Right atrium auricular region (tissue), 2 donors: ENCODE measurements around the gene CFAP161. TPM values are rescaled to one million over a fixed set of nuclear protein-coding genes. Genes with fewer than 3 reads are reported as not detected.

ENCODE experiments used
- DNase-seq: peaks from one replicate; pipeline ENCODE4 v3.0.0-alpha.2; 2019; ENCODE audit warnings: low spot score
- H3K27ac ChIP-seq, 2 donors: fragments of 200-600 bp; sonication (generic); 1 replicate in 1 of 2; 2 replicates in 1 of 2; pipeline ENCODE4 v1.5.1; 2016 to 2019
- H3K27me3 ChIP-seq, 2 donors: fragments of 200-600 bp; sonication (generic); one replicate each; pipeline versions ENCODE4 v1.5.1 to v1.6.0; 2017 to 2019
- H3K36me3 ChIP-seq: fragments of 200-600 bp; sonication (generic); one replicate; pipeline ENCODE4 v1.5.1; 2016
- H3K4me1 ChIP-seq, 2 donors: fragments of 200-600 bp; sonication (generic); one replicate each; pipeline versions ENCODE4 v1.5.1 to v1.6.0; 2017 to 2019
- H3K4me3 ChIP-seq, 2 donors: fragments of 200-600 bp; sonication (generic); 1 replicate in 1 of 2; 2 replicates in 1 of 2; pipeline ENCODE4 v1.5.1; 2017 to 2019; ENCODE audit warnings: mild to moderate bottlenecking in 1 of 2, moderate library complexity in 1 of 2
- H3K9me3 ChIP-seq, 2 donors: fragments of 200-600 bp; sonication (generic); one replicate each; pipeline ENCODE4 v1.5.1; 2019
- total RNA-seq, 2 donors: library from RNA; depleted of rRNA; stranded (reverse); fragments of >200 nt; gene quantifications; one replicate each; pipeline ENCODE4 v1.1.0, GENCODE V29; 2016
- TF ChIP-seq, protein P1 (sequence below), 2 donors: fragments of 200-600 bp; sonication (generic); IDR thresholded peaks; one replicate each; pipeline ENCODE4 v1.5.1; 2019; ENCODE audit warnings: antibody characterized with exemption in 2 of 2

Gene CFAP161
- total RNA-seq, 2 donors from 2014 or later, result 6.2 TPM; not detected in 1

DNA sequence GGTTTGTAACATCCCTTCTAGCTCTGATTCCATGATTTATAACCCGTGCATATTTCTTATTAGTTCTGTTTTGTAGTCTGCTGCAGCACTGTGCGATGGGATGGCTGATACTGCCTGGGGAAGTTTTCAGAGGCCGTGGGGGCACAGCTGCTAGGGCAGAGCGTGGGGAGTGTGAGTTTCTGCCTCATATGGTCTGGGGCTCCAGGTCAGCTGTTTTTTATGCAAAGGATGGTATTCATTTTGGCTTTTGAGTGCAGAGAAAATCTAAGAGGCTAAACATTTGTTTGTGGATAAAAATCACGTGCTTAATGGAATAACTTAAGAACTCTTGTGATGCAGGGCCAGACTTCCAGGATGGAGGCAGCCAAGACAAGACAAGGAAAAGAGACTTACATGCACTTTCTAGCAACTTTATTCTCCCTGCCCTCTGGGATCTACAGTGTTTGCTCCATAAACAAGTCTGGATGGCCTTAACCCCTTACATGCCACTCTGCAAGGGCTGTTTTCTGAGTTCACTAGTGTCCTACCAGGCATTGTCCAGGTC, 45.5 kb upstream of the CFAP161 start:
- no peak for DNase-seq
- H3K27me3 ChIP-seq, result no peaks in the 10 kb centered on the region
- no peak overlapping the region for H3K4me3 ChIP-seq
- no peaks in the 10 kb centered on the region for H3K9me3 ChIP-seq
- no peaks in the 10 kb centered on the region for H3K36me3 ChIP-seq
- TF ChIP-seq, protein P1, sequence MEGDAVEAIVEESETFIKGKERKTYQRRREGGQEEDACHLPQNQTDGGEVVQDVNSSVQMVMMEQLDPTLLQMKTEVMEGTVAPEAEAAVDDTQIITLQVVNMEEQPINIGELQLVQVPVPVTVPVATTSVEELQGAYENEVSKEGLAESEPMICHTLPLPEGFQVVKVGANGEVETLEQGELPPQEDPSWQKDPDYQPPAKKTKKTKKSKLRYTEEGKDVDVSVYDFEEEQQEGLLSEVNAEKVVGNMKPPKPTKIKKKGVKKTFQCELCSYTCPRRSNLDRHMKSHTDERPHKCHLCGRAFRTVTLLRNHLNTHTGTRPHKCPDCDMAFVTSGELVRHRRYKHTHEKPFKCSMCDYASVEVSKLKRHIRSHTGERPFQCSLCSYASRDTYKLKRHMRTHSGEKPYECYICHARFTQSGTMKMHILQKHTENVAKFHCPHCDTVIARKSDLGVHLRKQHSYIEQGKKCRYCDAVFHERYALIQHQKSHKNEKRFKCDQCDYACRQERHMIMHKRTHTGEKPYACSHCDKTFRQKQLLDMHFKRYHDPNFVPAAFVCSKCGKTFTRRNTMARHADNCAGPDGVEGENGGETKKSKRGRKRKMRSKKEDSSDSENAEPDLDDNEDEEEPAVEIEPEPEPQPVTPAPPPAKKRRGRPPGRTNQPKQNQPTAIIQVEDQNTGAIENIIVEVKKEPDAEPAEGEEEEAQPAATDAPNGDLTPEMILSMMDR (IDR thresholded peaks at IDR 0.05), result no peak
- no peak overlapping the region for H3K27ac ChIP-seq
- peaks cover 0 to 13% of the 10 kb centered on the region in 2 donors for H3K4me1 ChIP-seq

DNA sequence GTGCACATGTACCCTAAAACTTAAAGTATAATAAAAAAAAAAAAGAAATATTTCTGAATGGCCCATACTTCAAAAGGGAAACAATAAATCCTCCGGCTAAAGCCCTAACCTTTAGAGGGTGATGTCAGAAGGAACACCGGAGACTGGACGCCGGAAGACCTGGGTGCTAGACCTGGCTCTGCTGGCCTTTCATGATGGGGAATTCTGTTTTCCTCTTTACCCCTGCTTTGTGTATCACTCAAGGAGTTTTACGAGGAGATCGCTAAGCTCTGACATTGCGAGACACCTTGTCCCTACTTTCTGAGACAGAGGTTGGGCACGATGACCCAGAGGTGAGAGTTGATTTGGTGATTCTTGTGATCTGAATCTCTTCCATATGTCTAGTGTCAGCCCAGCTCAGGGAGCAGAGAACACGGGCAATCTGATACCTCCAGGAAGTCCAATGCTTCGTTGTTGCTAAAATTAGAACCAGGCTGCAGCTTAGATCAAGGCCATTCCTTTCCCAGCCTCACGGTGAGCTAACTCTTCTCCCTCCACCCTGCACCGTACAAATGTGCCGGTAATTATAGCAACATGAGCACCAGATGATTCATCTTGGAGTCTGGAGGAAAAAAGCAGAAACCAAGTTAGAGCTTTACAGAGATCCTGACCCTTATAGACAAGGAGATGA, 42.0 kb upstream of the CFAP161 start:
- Histone ChIP-seq H3K4me1 (peaks cover 0 to 13% of the 10 kb centered on the region in 2 donors), H3K27ac (peak overlapping the region; percentile 10 to 70), H3K27me3 (no peaks in the 10 kb centered on the region), H3K9me3 (no peaks in the 10 kb centered on the region), H3K4me3 (no peak overlapping the region), H3K36me3 (no peaks in the 10 kb centered on the region)
- TF ChIP-seq, protein P1 (IDR thresholded peaks at IDR 0.05), result no peak
- DNase-seq, result no peak

GRCh38 chr15:81092559-81092902, 41.5 kb upstream of the CFAP161 start:
- peaks cover 0 to 13% of the 10 kb centered on the region in 2 donors for H3K4me1 ChIP-seq
- DNase-seq, result no peak
- H3K4me3 ChIP-seq, result no peak overlapping the region
- TF ChIP-seq, protein P1 (IDR thresholded peaks at IDR 0.05), result no peak
- H3K27ac ChIP-seq, result peak overlapping the region; percentile 10 to 70
- H3K9me3 ChIP-seq, result no peaks in the 10 kb centered on the region
- H3K27me3 ChIP-seq, result no peaks in the 10 kb centered on the region
- no peaks in the 10 kb centered on the region for H3K36me3 ChIP-seq

- TF ChIP-seq, protein P1 (IDR thresholded peaks at IDR 0.05), result no peak
- Histone ChIP-seq H3K27ac (no peak overlapping the region), H3K36me3 (no peaks in the 10 kb centered on the region), H3K27me3 (no peaks in the 10 kb centered on the region), H3K9me3 (no peaks in the 10 kb centered on the region), H3K4me3 (no peak overlapping the region), H3K4me1 (peaks cover 0 to 20% of the 10 kb centered on the region in 2 donors)
- DNase-seq, result no peak
Observed at GRCh38 chr15:81093961-81094360, 40.1 kb upstream of the CFAP161 start.

- no peak overlapping the region for H3K27ac ChIP-seq
- TF ChIP-seq, protein P1 (IDR thresholded peaks at IDR 0.05), result no peak
Observed at GRCh38 chr15:81095690-81096365, 38.2 kb upstream of the CFAP161 start.

More at GRCh38 chr15:81095690-81096365, 38.2 kb upstream of the CFAP161 start:
- Histone ChIP-seq H3K36me3 (no peaks in the 10 kb centered on the region), H3K4me1 (peaks cover 0 to 26% of the 10 kb centered on the region in 2 donors), H3K9me3 (no peaks in the 10 kb centered on the region), H3K4me3 (no peak overlapping the region), H3K27me3 (no peaks in the 10 kb centered on the region)
- no peak for DNase-seq
